GM12878 (cell line): ENCODE data around the gene KRTAP10-3. TPM values are rescaled to one million over a fixed set of nuclear protein-coding genes. Genes with fewer than 3 reads are reported as not detected.

Experiments
- ATAC-seq: fragments of 200-7000 bp; cut with Tn5 transposase; 3 replicates; pipeline ENCODE4 v1.9.1; 2020; ENCODE audit warnings: mild to moderate bottlenecking, moderate library complexity
- BruUV-seq: library from RNA; stranded (reverse); fragments of 400-500 nt; replicated peaks from 2 replicates; lab custom pipeline; 2021; lab: Mats Ljungman, UMichigan
- CTCF ChIA-PET: fragments of 300-600 bp; sonication (Branson Sonifier 250); formaldehyde crosslinking; extraction: SDS; loops from one replicate; lab custom pipeline; 2021; ENCODE audit warnings: inconsistent platforms; lab: Yijun Ruan, JAX
- POLR2A ChIA-PET: fragments of 350-600 bp; formaldehyde crosslinking; extraction: SDS; loops from one replicate; lab custom pipeline; 2021; ENCODE audit warnings: inconsistent platforms; lab: Charles Lee
- RAD21 ChIA-PET: fragments of 300-600 bp; sonication (Branson Sonifier 250); formaldehyde crosslinking; loops from one replicate; lab custom pipeline; 2023; ENCODE audit warnings: antibody characterized with exemption; ENCODE audit not compliant: unreplicated experiment; lab: Charles Lee
- SMC1A ChIA-PET: fragments of 300-600 bp; sonication (Branson Sonifier 250); formaldehyde crosslinking; loops from one replicate; lab custom pipeline; 2023; ENCODE audit not compliant: unreplicated experiment, uncharacterized antibody; lab: Charles Lee
- DNase-seq: peaks from one replicate; pipeline ENCODE4 v3.0.0-alpha.2; 2011; ENCODE audit warnings: low read depth, low spot score
- FAIRE-seq: peaks from 3 replicates; lab custom pipeline; 2011; peaks lifted over from hg19 to GRCh38; lab: Jason Lieb, UNC
- H2AFZ ChIP-seq: 2 replicates; pipeline ENCODE4 v1.6.0; 2011; ENCODE audit warnings: low read depth, low read length, control low read depth; ENCODE audit not compliant: control insufficient read depth
- H3K27ac ChIP-seq: 2 replicates; pipeline ENCODE4 v1.5.1; 2011; ENCODE audit warnings: control low read depth; ENCODE audit not compliant: control insufficient read depth, insufficient read depth
- H3K27me3 ChIP-seq, 2 experiments: replicated peaks in 1 of 2; 2 replicates each; pipeline versions ENCODE4 v1.6.0 to v1.6.1; 2011; ENCODE audit warnings: low read length in 1 of 2; ENCODE audit not compliant: control insufficient read depth in 2 of 2, insufficient read depth in 2 of 2
- H3K36me3 ChIP-seq, 2 experiments: 2 replicates each; pipeline ENCODE4 v1.5.1; 2011; ENCODE audit warnings: low read length in 1 of 2; ENCODE audit not compliant: control insufficient read depth in 2 of 2, insufficient read depth in 2 of 2
- H3K4me1 ChIP-seq: 2 replicates; pipeline ENCODE4 v1.6.1; 2011; ENCODE audit warnings: mild to moderate bottlenecking, low read length, moderate library complexity, mixed read lengths; ENCODE audit not compliant: control insufficient read depth, insufficient read depth
- H3K4me2 ChIP-seq: 2 replicates; pipeline ENCODE4 v1.6.0; 2011; ENCODE audit warnings: control low read depth; ENCODE audit not compliant: control insufficient read depth, insufficient read depth
- H3K4me3 ChIP-seq: fragments of 200-600 bp; sonication (generic); 2 replicates; pipeline ENCODE4 v1.5.1; 2016
- H3K79me2 ChIP-seq: 2 replicates; pipeline ENCODE4 v1.6.0; 2011; ENCODE audit warnings: low read length; ENCODE audit not compliant: control insufficient read depth, insufficient read depth
- H3K9ac ChIP-seq: 2 replicates; pipeline ENCODE4 v1.8.0; 2011; ENCODE audit warnings: low read length, control low read depth, mixed read lengths; ENCODE audit not compliant: control insufficient read depth, insufficient read depth
- H3K9me3 ChIP-seq: replicated peaks from 3 replicates; pipeline ENCODE4 v1.5.1; 2011; ENCODE audit warnings: mild to moderate bottlenecking, low read length; ENCODE audit not compliant: control insufficient read depth, insufficient read depth
- H4K20me1 ChIP-seq: 2 replicates; pipeline ENCODE4 v1.6.0; 2011; ENCODE audit not compliant: control insufficient read depth, insufficient read depth
- BHLHE40 ChIP-seq, 2 experiments: fragments of 450-650 bp in 1 of 2; IDR thresholded peaks; 2 replicates each; pipeline ENCODE4 v1.6.1; 2011 to 2017; ENCODE audit warnings: low read depth in 2 of 2, borderline replicate concordance in 1 of 2, improper control_type of control experiment in 1 of 2, low read length in 1 of 2, mild to moderate bottlenecking in 1 of 2
- CREB1 ChIP-seq: IDR thresholded peaks from 2 replicates; pipeline ENCODE4 v1.6.1; 2012; ENCODE audit warnings: low read depth, mild to moderate bottlenecking, inconsistent platforms
- CTCF ChIP-seq, 3 experiments: IDR thresholded peaks in 2 of 3; conservative IDR thresholded peaks in 1 of 3; 2 replicates each; pipeline ENCODE4 v1.5.1; 2011; ENCODE audit warnings: low read depth in 3 of 3, low read length in 3 of 3, mild to moderate bottlenecking in 3 of 3, control low read depth in 2 of 3, moderate library complexity in 2 of 3, inconsistent platforms in 1 of 3, mixed read lengths in 1 of 3; ENCODE audit not compliant: control insufficient read depth in 2 of 3, insufficient read depth in 1 of 3; ENCODE audit errors: extremely low read depth in 1 of 3
- FOXK2 ChIP-seq: fragments of 450-650 bp; IDR thresholded peaks from 2 replicates; pipeline ENCODE4 v1.6.1; 2017; ENCODE audit warnings: mild to moderate bottlenecking, moderate library complexity
- IRF3 ChIP-seq: fragments of 450-650 bp; IDR thresholded peaks from 2 replicates; pipeline ENCODE4 v1.6.1; 2014; ENCODE audit warnings: mild to moderate bottlenecking
- JUND ChIP-seq: IDR thresholded peaks from 2 replicates; pipeline ENCODE4 v1.6.1; 2012; ENCODE audit warnings: low read depth, mild to moderate bottlenecking, low read length, improper control_type of control experiment, moderate library complexity
- MXI1 ChIP-seq: fragments of 150-350 bp; IDR thresholded peaks from 2 replicates; pipeline ENCODE4 v1.6.1; 2011; ENCODE audit warnings: low read depth, mild to moderate bottlenecking, inconsistent platforms, low read length, improper control_type of control experiment
- NBN ChIP-seq: fragments of 450-650 bp; IDR thresholded peaks from 2 replicates; pipeline ENCODE4 v1.6.1; 2016
- NFIC ChIP-seq: IDR thresholded peaks from 2 replicates; pipeline ENCODE4 v1.6.1; 2012; ENCODE audit warnings: low read depth, mild to moderate bottlenecking, inconsistent platforms, low read length, moderate library complexity
- NFYA ChIP-seq: IDR thresholded peaks from 2 replicates; pipeline ENCODE4 v1.6.1; 2011; ENCODE audit warnings: low read depth, mild to moderate bottlenecking, low read length, improper control_type of control experiment, borderline replicate concordance
- NRF1 ChIP-seq: conservative IDR thresholded peaks from 2 replicates; pipeline ENCODE4 v1.6.1; 2011; ENCODE audit warnings: mild to moderate bottlenecking, low read depth, low read length, improper control_type of control experiment
- PRDM15 ChIP-seq: fragments of 450-650 bp; formaldehyde crosslinking; IDR thresholded peaks from 2 replicates; pipeline ENCODE4 v1.4.0; 2020; ENCODE audit warnings: mild to moderate bottlenecking, moderate library complexity
- SIN3A ChIP-seq: IDR thresholded peaks from 2 replicates; pipeline ENCODE4 v1.6.1; 2012; ENCODE audit warnings: low read depth, low read length, improper control_type of control experiment
- SIX5 ChIP-seq: IDR thresholded peaks from 2 replicates; pipeline ENCODE4 v1.6.1; 2011; ENCODE audit warnings: mild to moderate bottlenecking, low read depth, low read length, moderate library complexity; ENCODE audit not compliant: severe bottlenecking
- ZBTB33 ChIP-seq: fragments of 450-650 bp; IDR thresholded peaks from 2 replicates; pipeline ENCODE4 v1.6.1; 2017; ENCODE audit warnings: mild to moderate bottlenecking
- WGBS: methylation state at CpG from one replicate; pipeline ENCODE4 v1.1.6; 2016; ENCODE audit warnings: low lambda C conversion rate; ENCODE audit not compliant: insufficient replicate concordance, insufficient coverage; ENCODE audit errors: missing lambda C conversion rate; 5-methylcytosine and 5-hydroxymethylcytosine counted together
- in situ Hi-C: fragments of 300-500 bp; cut with MboI; formaldehyde crosslinking; loops from 9 replicates; pipeline ENCODE4 v1.14.3; 2018; ENCODE audit warnings: mixed read lengths
- intact Hi-C: fragments of 100-400 bp; cut with micrococcal nuclease; formaldehyde crosslinking; loops from one replicate; pipeline ENCODE4 v1.14.2; 2022; ENCODE audit not compliant: unreplicated experiment
- polyA plus RNA-seq, 11 experiments: library from polyadenylated mRNA; depleted of rRNA in 4 of 11; unstranded in 6 of 11; stranded (reverse) in 5 of 11; fragments of >200 nt; fragmentation: Nextera tagmentation in 4 of 11; fragmentation: Illumina TruSeq in 1 of 11; extraction: Ambion mirVana in 4 of 11; extraction: Trizol in 1 of 11; gene quantifications; 1 replicate in 1 of 11; 2 replicates in 10 of 11; pipeline versions ENCODE4 v1.2.1 to v1.2.3, GENCODE V29; 2011 to 2016; ENCODE audit warnings: inconsistent platforms in 2 of 11, missing spikeins in 2 of 11, low read depth in 1 of 11
- total RNA-seq, 4 experiments: library from RNA; depleted of rRNA in 3 of 4; stranded (reverse); fragments of >200 nt in 3 of 4; fragmentation: Illumina TruSeq in 1 of 4; extraction: Trizol in 1 of 4; gene quantifications; 2 replicates each; pipeline versions ENCODE4 v1.2.1 to v1.2.3, GENCODE V29; 2013 to 2021

Gene KRTAP10-3
- total and polyA plus RNA-seq, 10 of the 15 experiments (the other 5 are each of a cell fraction or from before 2014, with no cell fraction given): not detected

GRCh38 chr21:44558695-44559094, at the start of gene KRTAP10-3 (continued):
- TF ChIP-seq BHLHE40 (IDR thresholded peaks at IDR 0.05; ENCODE audit: borderline replicate concordance in 1 of 2, low read depth in 2 of 2, low read length in 1 of 2): no peak
- no peak for TF ChIP-seq PRDM15 (CRISPR knock-in tag)

GRCh38 chr21:44606495-44606894, 47.9 kb upstream of the KRTAP10-3 start:
- Histone ChIP-seq H3K27me3 (no peaks in the 10 kb centered on the region), H3K4me2 (no peak overlapping the region), H3K79me2 (no peaks in the 10 kb centered on the region), H3K27ac (no peak overlapping the region), H4K20me1 (no peaks in the 10 kb centered on the region), H3K36me3 (no peaks in the 10 kb centered on the region), H3K4me1 (no peaks in the 10 kb centered on the region), H3K4me3 (no peak overlapping the region), H2AFZ (no peak overlapping the region), H3K9ac (no peak overlapping the region), H3K9me3 (no peaks in the 10 kb centered on the region; the same call in 2 of the 3 replicates)
- DNase-seq (no peak), ATAC-seq (no peak), FAIRE-seq (no peak)
- intact Hi-C loops: no loop called here
- ChIA-PET SMC1A (no interaction called here), CTCF (no interaction called here), RAD21 (no interaction called here), POLR2A (no interaction called here)
- BruUV-seq: no TSS peak
- 47% methylated on average over 4 of the region's 4 CpGs for WGBS
- in situ Hi-C loops: no loop called here
- TF ChIP-seq NBN (no peak), MXI1 (no peak), CTCF (IDR thresholded peaks at IDR 0.05 in 2 of 3, conservative IDR thresholded peaks at IDR 0.05 in 1 of 3; ENCODE audit: control insufficient read depth in 2 of 3, extremely low read depth in 1 of 3, insufficient read depth in 1 of 3, low read depth in 3 of 3, low read length in 3 of 3) (no peak), SIX5 (no peak), NRF1 (no peak), SIN3A (no peak), ZBTB33 (no peak), CREB1 (no peak), NFIC (no peak), FOXK2 (no peak), NFYA (no peak), IRF3 (no peak), JUND (no peak)
